Endothelial cell of umbilical vein (primary cell): ENCODE results near the gene CDH23. TPM values are rescaled to one million over a fixed set of nuclear protein-coding genes. Genes with fewer than 3 reads are reported as not detected.

Experiments
- BruUV-seq: library from RNA; stranded (reverse); fragments of 400-500 nt; replicated peaks from 2 replicates; lab custom pipeline; 2021; lab: Mats Ljungman, UMichigan
- CTCF ChIA-PET: fragments of 300-600, 350-600 bp; sonication (Branson Sonifier 250); formaldehyde crosslinking; loops from one replicate; lab custom pipeline; 2021; ENCODE audit warnings: antibody characterized with exemption, inconsistent platforms; lab: Charles Lee
- POLR2A ChIA-PET: fragments of 300-600, 350-600 bp; sonication (Branson Sonifier 250); formaldehyde crosslinking; loops from one replicate; lab custom pipeline; 2021; ENCODE audit warnings: antibody characterized with exemption, inconsistent platforms; lab: Charles Lee
- DNase-seq: peaks from one replicate; pipeline ENCODE4 v3.0.0-alpha.2; 2011; ENCODE audit warnings: low read depth, low spot score
- FAIRE-seq: peaks from 2 replicates; lab custom pipeline; 2011; peaks lifted over from hg19 to GRCh38; lab: Jason Lieb, UNC
- H2AFZ ChIP-seq: 2 replicates; pipeline ENCODE4 v1.6.0; 2012; ENCODE audit warnings: low read depth, low read length, control low read depth, inconsistent platforms
- H3K27ac ChIP-seq: 2 replicates; pipeline ENCODE4 v1.5.1; 2011; ENCODE audit warnings: low read depth, mild to moderate bottlenecking, control low read depth, low read length, moderate library complexity; ENCODE audit not compliant: insufficient read depth
- H3K27me3 ChIP-seq, 2 experiments: 2 replicates each; pipeline versions ENCODE4 v1.6.0 to v1.6.1; 2011; ENCODE audit warnings: low read length in 2 of 2, mixed read lengths in 1 of 2; ENCODE audit not compliant: control insufficient read depth in 2 of 2, insufficient read depth in 2 of 2
- H3K36me3 ChIP-seq, 2 experiments: 2 replicates in 1 of 2; 3 replicates in 1 of 2; pipeline ENCODE4 v1.5.1; 2011; ENCODE audit warnings: low read length in 2 of 2, mild to moderate bottlenecking in 1 of 2, moderate library complexity in 1 of 2; ENCODE audit not compliant: control insufficient read depth in 2 of 2, insufficient read depth in 2 of 2; ENCODE audit errors: extremely low read depth in 1 of 2
- H3K4me1 ChIP-seq: 3 replicates; pipeline ENCODE4 v1.5.1; 2011; ENCODE audit warnings: mild to moderate bottlenecking, low read length; ENCODE audit not compliant: control insufficient read depth, insufficient read depth; ENCODE audit errors: extremely low read depth
- H3K4me2 ChIP-seq: 2 replicates; pipeline ENCODE4 v1.6.1; 2011; ENCODE audit warnings: low read length, control low read depth, mixed read lengths; ENCODE audit not compliant: insufficient read depth
- H3K4me3 ChIP-seq, 3 experiments: fragments of 200-600 bp in 1 of 3; sonication (generic), shearing (Covaris generic) in 1 of 3; replicated peaks in 1 of 3; 2 replicates each; pipeline ENCODE4 v1.5.1; 2011 to 2016; ENCODE audit warnings: control low read depth in 3 of 3, low read length in 3 of 3, mild to moderate bottlenecking in 2 of 3, inconsistent platforms in 1 of 3, low read depth in 1 of 3, moderate library complexity in 1 of 3; ENCODE audit not compliant: insufficient read depth in 1 of 3
- H3K79me2 ChIP-seq: 2 replicates; pipeline ENCODE4 v1.6.0; 2012; ENCODE audit warnings: low read length, inconsistent platforms; ENCODE audit not compliant: control insufficient read depth, insufficient read depth
- H3K9ac ChIP-seq: replicated peaks from 2 replicates; pipeline ENCODE3; 2011; ENCODE audit warnings: low read length, control low read depth; ENCODE audit not compliant: insufficient read depth; ENCODE audit errors: extremely low read depth
- H3K9me1 ChIP-seq: replicated peaks from 3 replicates; pipeline ENCODE4 v1.6.0; 2011; ENCODE audit warnings: mild to moderate bottlenecking, low read length; ENCODE audit not compliant: control insufficient read depth, insufficient read depth; ENCODE audit errors: extremely low read depth
- H3K9me3 ChIP-seq: replicated peaks from 2 replicates; pipeline ENCODE4 v1.5.1; 2012; ENCODE audit warnings: low read length, inconsistent platforms; ENCODE audit not compliant: control insufficient read depth, insufficient read depth
- H4K20me1 ChIP-seq: replicated peaks from 2 replicates; pipeline ENCODE3; 2011; ENCODE audit warnings: mild to moderate bottlenecking, low read length; ENCODE audit not compliant: control insufficient read depth, insufficient read depth; ENCODE audit errors: extremely low read depth
- CTCF ChIP-seq, 2 donors: IDR thresholded peaks; 1 replicate in 1 of 2; 2 replicates in 1 of 2; pipeline ENCODE4 v1.5.1; 2011; ENCODE audit warnings: low read length in 2 of 2, mild to moderate bottlenecking in 2 of 2, moderate library complexity in 2 of 2, control low read depth in 1 of 2, inconsistent platforms in 1 of 2, low read depth in 1 of 2; ENCODE audit not compliant: insufficient read depth in 1 of 2; ENCODE audit errors: extremely low read depth in 1 of 2
- EZH2 ChIP-seq: IDR thresholded peaks from 2 replicates; pipeline ENCODE4 v1.6.1; 2012; ENCODE audit warnings: borderline replicate concordance, low read depth, mild to moderate bottlenecking, moderate library complexity, low read length, inconsistent platforms; ENCODE audit not compliant: severe bottlenecking
- FOS ChIP-seq: IDR thresholded peaks from 2 replicates; pipeline ENCODE4 v1.6.1; 2011; ENCODE audit warnings: mild to moderate bottlenecking, low read length, moderate library complexity, borderline replicate concordance; ENCODE audit not compliant: insufficient read depth
- GATA2 ChIP-seq: IDR thresholded peaks from 2 replicates; pipeline ENCODE4 v1.7.0; 2011; ENCODE audit warnings: low read depth, mild to moderate bottlenecking, moderate library complexity, mixed read lengths, low read length; ENCODE audit not compliant: insufficient read length, insufficient read depth
- JUN ChIP-seq: IDR thresholded peaks from 2 replicates; pipeline ENCODE4 v1.6.1; 2011; ENCODE audit warnings: borderline replicate concordance, low read depth; ENCODE audit not compliant: insufficient read length, insufficient read depth
- MAX ChIP-seq: IDR thresholded peaks from 2 replicates; pipeline ENCODE4 v1.6.1; 2011; ENCODE audit not compliant: insufficient read depth, insufficient read length
- MYC ChIP-seq: IDR thresholded peaks from one replicate; pipeline ENCODE4 v1.6.1; 2011; ENCODE audit warnings: mild to moderate bottlenecking, low read depth, low read length
- POLR2A ChIP-seq: IDR thresholded peaks from 2 replicates; pipeline ENCODE4 v1.6.1; 2012; ENCODE audit warnings: low read depth, mild to moderate bottlenecking, control low read depth, low read length
- POLR2AphosphoS5 ChIP-seq: IDR thresholded peaks from 2 replicates; pipeline ENCODE4 v1.6.1; 2012; ENCODE audit warnings: low read depth, mild to moderate bottlenecking, control low read depth, low read length, moderate library complexity; ENCODE audit not compliant: insufficient read depth
- dilution Hi-C: fragments of 300-500 bp; cut with MboI; formaldehyde crosslinking; loops from one replicate; pipeline ENCODE4 v1.15.0; 2019; ENCODE audit warnings: low sequenced_read_pairs; ENCODE audit not compliant: extremely low pct_ligation_motif_present
- intact Hi-C: fragments of 100-400 bp; cut with micrococcal nuclease; formaldehyde crosslinking; loops from one replicate; pipeline ENCODE4 v1.10.0; 2022
- polyA plus RNA-seq, 4 experiments: library from polyadenylated mRNA; depleted of rRNA in 3 of 4; stranded (reverse) in 3 of 4; unstranded in 1 of 4; fragments of >200 nt; gene quantifications; 2 replicates each; pipeline versions ENCODE4 v1.2.1 to v1.2.3, GENCODE V29; 2011 to 2012; ENCODE audit warnings: missing spikeins in 1 of 4
- total RNA-seq: library from RNA; stranded (reverse); gene quantifications from 2 replicates; pipeline ENCODE4 v1.2.3, GENCODE V29; 2021

Gene CDH23
- total and polyA plus RNA-seq, 2 donors (not counting 3 experiments of a cell fraction or from before 2014, with no cell fraction given): not detected

- TF ChIP-seq EZH2: no peak
- TF ChIP-seq FOS: no peak
- TF ChIP-seq MYC: no peak
- TF ChIP-seq JUN: no peak
- TF ChIP-seq POLR2A: no peak
- TF ChIP-seq MAX: no peak
- TF ChIP-seq POLR2AphosphoS5: no peak
- no peak for TF ChIP-seq CTCF (IDR thresholded peaks at IDR 0.05; ENCODE audit: extremely low read depth in 1 of 2, insufficient read depth in 1 of 2, low read depth in 1 of 2, low read length in 2 of 2)
- no peak for TF ChIP-seq GATA2
- no TSS peak for BruUV-seq
- intact Hi-C loops: no loop called here
- H3K4me2 ChIP-seq: no peak overlapping the region
- H2AFZ ChIP-seq: no peak overlapping the region
- H3K79me2 ChIP-seq: peaks cover 97% of the 10 kb centered on the region
- ChIA-PET CTCF (interaction anchor here (3.8 to 9.6 kb wide), 2 partner anchors 53 kb away, joined by 25 to 152 read pairs; no protein-coding TSS in a partner anchor), POLR2A (no interaction called here)
- no peaks in the 10 kb centered on the region for H3K27me3 ChIP-seq
- no peak overlapping the region for H3K27ac ChIP-seq
- H3K9ac ChIP-seq: no peak overlapping the region
- FAIRE-seq: no peak
- H3K9me3 ChIP-seq: no peaks in the 10 kb centered on the region
- peaks cover 17% of the 10 kb centered on the region for H4K20me1 ChIP-seq
- no peaks in the 10 kb centered on the region for H3K9me1 ChIP-seq
- no peak for DNase-seq
- peaks cover 9% of the 10 kb centered on the region for H3K4me1 ChIP-seq
- no peak overlapping the region for H3K4me3 ChIP-seq
- peaks cover 0 to 4% of the 10 kb centered on the region in 2 experiments for H3K36me3 ChIP-seq
- dilution Hi-C loops: no loop called here
Measured at GRCh38 chr10:71842856-71843686, 446.4 kb downstream of the CDH23 start.
